K562 (cell line): Measurements from ENCODE around the gene CDCA3. TPM values are rescaled to one million over a fixed set of nuclear protein-coding genes. Genes with fewer than 3 reads are reported as not detected.
A peak's percentile ranks its signal among the peaks of the same experiment; 100 is the strongest.

Experiments
- ARHGAP35 ChIP-seq: fragments of 450-650 bp; IDR thresholded peaks from 2 replicates; pipeline ENCODE4 v1.6.1; 2018; ENCODE audit not compliant: partially characterized antibody
- BACH1 ChIP-seq: fragments of 200-800 bp; sonication (Bioruptor generic); IDR thresholded peaks from 2 replicates; pipeline ENCODE4 v1.6.1; 2016; ENCODE audit warnings: missing genetic modification characterization, missing compliant biosample characterization
- CBFA2T3 ChIP-seq: fragments of 450-650 bp; IDR thresholded peaks from 2 replicates; pipeline ENCODE4 v1.6.1; 2017
- CBX1 ChIP-seq: sonication (generic); IDR thresholded peaks from 2 replicates; pipeline ENCODE4 v1.6.1; 2016; ENCODE audit warnings: antibody characterized with exemption, low read depth, mild to moderate bottlenecking
- FOXP1 ChIP-seq: sonication (generic); formaldehyde crosslinking; IDR thresholded peaks from 2 replicates; pipeline ENCODE4 v1.8.0; 2022; ENCODE audit warnings: mild to moderate bottlenecking, missing genetic modification reagents
- HMG20A ChIP-seq: fragments of 450-650 bp; formaldehyde crosslinking; conservative IDR thresholded peaks from 2 replicates; pipeline ENCODE4 v1.4.0; 2020; ENCODE audit warnings: mild to moderate bottlenecking, mixed read lengths
- MCM3 ChIP-seq: fragments of 450-650 bp; IDR thresholded peaks from 2 replicates; pipeline ENCODE4 v1.6.1; 2016
- MITF ChIP-seq: IDR thresholded peaks from 2 replicates; pipeline ENCODE4 v1.6.1; 2014; ENCODE audit warnings: antibody characterized with exemption
- NEUROD1 ChIP-seq: fragments of 150-350 bp; IDR thresholded peaks from 2 replicates; pipeline ENCODE4 v1.6.1; 2014; ENCODE audit warnings: borderline replicate concordance, low read length, low read depth; ENCODE audit not compliant: partially characterized antibody
- STAT5B ChIP-seq: fragments of 250-450 bp; sonication (Bioruptor Pico); IDR thresholded peaks from 2 replicates; pipeline ENCODE4 v1.8.0; 2021; ENCODE audit warnings: mild to moderate bottlenecking, inconsistent platforms
- ZKSCAN1 ChIP-seq: fragments of 150-350 bp; IDR thresholded peaks from 2 replicates; pipeline ENCODE4 v1.6.1; 2016; ENCODE audit warnings: low read depth, low read length
- ZNF398 ChIP-seq: fragments of 250-450 bp; sonication (Bioruptor Pico); IDR thresholded peaks from 2 replicates; pipeline ENCODE4 v1.8.0; 2021; ENCODE audit warnings: moderate library complexity, mild to moderate bottlenecking, inconsistent platforms
- ZNF830 ChIP-seq: fragments of 250-450 bp; sonication (Bioruptor Pico); IDR thresholded peaks from 2 replicates; pipeline ENCODE4 v1.5.0; 2021; ENCODE audit warnings: mild to moderate bottlenecking
- polyA plus RNA-seq, 8 experiments: library from polyadenylated mRNA; depleted of rRNA in 4 of 8; stranded (reverse) in 5 of 8; unstranded in 3 of 8; fragments of >200 nt; fragmentation: Nextera tagmentation in 2 of 8; fragmentation: Illumina TruSeq in 1 of 8; extraction: Ambion mirVana in 2 of 8; extraction: Trizol in 1 of 8; gene quantifications; 2 replicates each; pipeline versions ENCODE4 v1.2.1 to v1.2.3, GENCODE V29; 2011 to 2014; ENCODE audit warnings: inconsistent platforms in 1 of 8, missing spikeins in 1 of 8
- total RNA-seq, 7 experiments: library from RNA; depleted of rRNA in 6 of 7; stranded (reverse); fragments of >200 nt in 6 of 7; fragmentation: Illumina TruSeq in 2 of 7; extraction: Trizol in 2 of 7; gene quantifications; 2 replicates each; pipeline versions ENCODE4 v1.2.1 to v1.2.3, GENCODE V29; 2011 to 2021; ENCODE audit warnings: low replicate concordance in 1 of 7
- TF ChIP-seq, protein P1 (sequence below): fragments of 450-650 bp; conservative IDR thresholded peaks from 2 replicates; pipeline ENCODE4 v1.6.1; 2016; ENCODE audit warnings: missing genetic modification characterization, low read depth, mild to moderate bottlenecking, control low read depth, missing compliant biosample characterization
- TF ChIP-seq, protein P2 (sequence below): sonication (generic); formaldehyde crosslinking; IDR thresholded peaks from 2 replicates; pipeline ENCODE4 v1.8.0; 2022; ENCODE audit warnings: mild to moderate bottlenecking, missing genetic modification reagents, borderline replicate concordance
- TF ChIP-seq, protein P3 (sequence below): sonication (generic); formaldehyde crosslinking; IDR thresholded peaks from 2 replicates; pipeline ENCODE4 v1.8.0; 2022; ENCODE audit warnings: mild to moderate bottlenecking, missing genetic modification reagents

Gene CDCA3
- total and polyA plus RNA-seq, 9 of the 15 experiments (the other 6 are each of a cell fraction or from before 2014, with no cell fraction given) = 24.2 to 80.8 (median 55.1) TPM

- TF ChIP-seq, protein P1, sequence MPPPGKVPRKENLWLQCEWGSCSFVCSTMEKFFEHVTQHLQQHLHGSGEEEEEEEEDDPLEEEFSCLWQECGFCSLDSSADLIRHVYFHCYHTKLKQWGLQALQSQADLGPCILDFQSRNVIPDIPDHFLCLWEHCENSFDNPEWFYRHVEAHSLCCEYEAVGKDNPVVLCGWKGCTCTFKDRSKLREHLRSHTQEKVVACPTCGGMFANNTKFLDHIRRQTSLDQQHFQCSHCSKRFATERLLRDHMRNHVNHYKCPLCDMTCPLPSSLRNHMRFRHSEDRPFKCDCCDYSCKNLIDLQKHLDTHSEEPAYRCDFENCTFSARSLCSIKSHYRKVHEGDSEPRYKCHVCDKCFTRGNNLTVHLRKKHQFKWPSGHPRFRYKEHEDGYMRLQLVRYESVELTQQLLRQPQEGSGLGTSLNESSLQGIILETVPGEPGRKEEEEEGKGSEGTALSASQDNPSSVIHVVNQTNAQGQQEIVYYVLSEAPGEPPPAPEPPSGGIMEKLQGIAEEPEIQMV = no peak
- no peak for TF ChIP-seq ZNF398 (CRISPR knock-in tag)
- peak; percentile 21; the same call in 1 of the 2 replicates for TF ChIP-seq CBFA2T3
- peak; percentile 38; the same call in 1 of the 2 replicates for TF ChIP-seq FOXP1 (CRISPR knock-in tag)
- no peak for TF ChIP-seq MCM3
- peak; percentile 85 for TF ChIP-seq BACH1
- TF ChIP-seq ZKSCAN1 = peak; percentile 11; the same call in 1 of the 2 replicates
- TF ChIP-seq MITF = peak; percentile 82; the same call in 1 of the 2 replicates
- TF ChIP-seq, protein P2, sequence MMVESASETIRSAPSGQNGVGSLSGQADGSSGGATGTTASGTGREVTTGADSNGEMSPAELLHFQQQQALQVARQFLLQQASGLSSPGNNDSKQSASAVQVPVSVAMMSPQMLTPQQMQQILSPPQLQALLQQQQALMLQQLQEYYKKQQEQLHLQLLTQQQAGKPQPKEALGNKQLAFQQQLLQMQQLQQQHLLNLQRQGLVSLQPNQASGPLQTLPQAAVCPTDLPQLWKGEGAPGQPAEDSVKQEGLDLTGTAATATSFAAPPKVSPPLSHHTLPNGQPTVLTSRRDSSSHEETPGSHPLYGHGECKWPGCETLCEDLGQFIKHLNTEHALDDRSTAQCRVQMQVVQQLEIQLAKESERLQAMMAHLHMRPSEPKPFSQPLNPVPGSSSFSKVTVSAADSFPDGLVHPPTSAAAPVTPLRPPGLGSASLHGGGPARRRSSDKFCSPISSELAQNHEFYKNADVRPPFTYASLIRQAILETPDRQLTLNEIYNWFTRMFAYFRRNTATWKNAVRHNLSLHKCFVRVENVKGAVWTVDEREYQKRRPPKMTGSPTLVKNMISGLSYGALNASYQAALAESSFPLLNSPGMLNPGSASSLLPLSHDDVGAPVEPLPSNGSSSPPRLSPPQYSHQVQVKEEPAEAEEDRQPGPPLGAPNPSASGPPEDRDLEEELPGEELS (CRISPR knock-in tag) = no peak
- TF ChIP-seq ZNF830 (CRISPR knock-in tag) = no peak
- TF ChIP-seq CBX1 = no peak; the same call in 1 of the 2 replicates
- TF ChIP-seq, protein P3, sequence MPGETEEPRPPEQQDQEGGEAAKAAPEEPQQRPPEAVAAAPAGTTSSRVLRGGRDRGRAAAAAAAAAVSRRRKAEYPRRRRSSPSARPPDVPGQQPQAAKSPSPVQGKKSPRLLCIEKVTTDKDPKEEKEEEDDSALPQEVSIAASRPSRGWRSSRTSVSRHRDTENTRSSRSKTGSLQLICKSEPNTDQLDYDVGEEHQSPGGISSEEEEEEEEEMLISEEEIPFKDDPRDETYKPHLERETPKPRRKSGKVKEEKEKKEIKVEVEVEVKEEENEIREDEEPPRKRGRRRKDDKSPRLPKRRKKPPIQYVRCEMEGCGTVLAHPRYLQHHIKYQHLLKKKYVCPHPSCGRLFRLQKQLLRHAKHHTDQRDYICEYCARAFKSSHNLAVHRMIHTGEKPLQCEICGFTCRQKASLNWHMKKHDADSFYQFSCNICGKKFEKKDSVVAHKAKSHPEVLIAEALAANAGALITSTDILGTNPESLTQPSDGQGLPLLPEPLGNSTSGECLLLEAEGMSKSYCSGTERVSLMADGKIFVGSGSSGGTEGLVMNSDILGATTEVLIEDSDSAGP = no peak
- no peak for TF ChIP-seq ARHGAP35
- no peak for TF ChIP-seq STAT5B (CRISPR knock-in tag)
- TF ChIP-seq NEUROD1 = peak; percentile 6
- TF ChIP-seq HMG20A (CRISPR knock-in tag) = no peak
Observed at GRCh38 chr12:6890789-6891645, 39.9 kb upstream of the CDCA3 start (continued).
